ENCODE data around the gene RRP1B. TPM values are rescaled to one million over a fixed set of nuclear protein-coding genes. Genes with fewer than 3 reads are reported as not detected.

The RRP1B gene
- total RNA-seq, 1 donor from 2014 or later, result 47.4 TPM

DNA sequence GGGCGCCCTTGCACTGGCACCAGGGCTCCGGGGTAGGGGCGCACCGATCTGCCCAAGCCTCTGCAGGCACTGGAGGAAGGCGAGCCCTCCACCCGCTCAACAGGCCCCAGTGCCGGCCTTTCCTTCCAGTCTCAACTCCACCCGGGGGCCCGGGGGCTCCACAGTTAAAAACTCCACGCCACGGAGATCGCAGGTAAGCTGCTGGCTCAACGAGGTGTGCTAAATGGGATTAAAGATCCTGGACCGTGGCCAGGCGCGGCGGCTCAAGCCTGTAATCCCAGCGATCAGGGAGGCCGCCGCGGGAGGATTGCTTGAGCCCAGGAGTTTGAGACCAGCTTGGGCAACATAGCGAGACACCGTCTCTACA lies 608 bp upstream of the RRP1B start:
- Histone ChIP-seq H3K4me3 (ENCODE audit: low read depth, low read length) (no peak overlapping the region), H3K36me3 (ENCODE audit: control insufficient read depth, insufficient read depth, low read length) (no peaks in the 10 kb centered on the region), H3K27me3 (ENCODE audit: control insufficient read depth, insufficient read depth, low read length) (no peaks in the 10 kb centered on the region)
- DNase-seq (ENCODE audit: low read depth), result no peak
- TF ChIP-seq, protein P1, sequence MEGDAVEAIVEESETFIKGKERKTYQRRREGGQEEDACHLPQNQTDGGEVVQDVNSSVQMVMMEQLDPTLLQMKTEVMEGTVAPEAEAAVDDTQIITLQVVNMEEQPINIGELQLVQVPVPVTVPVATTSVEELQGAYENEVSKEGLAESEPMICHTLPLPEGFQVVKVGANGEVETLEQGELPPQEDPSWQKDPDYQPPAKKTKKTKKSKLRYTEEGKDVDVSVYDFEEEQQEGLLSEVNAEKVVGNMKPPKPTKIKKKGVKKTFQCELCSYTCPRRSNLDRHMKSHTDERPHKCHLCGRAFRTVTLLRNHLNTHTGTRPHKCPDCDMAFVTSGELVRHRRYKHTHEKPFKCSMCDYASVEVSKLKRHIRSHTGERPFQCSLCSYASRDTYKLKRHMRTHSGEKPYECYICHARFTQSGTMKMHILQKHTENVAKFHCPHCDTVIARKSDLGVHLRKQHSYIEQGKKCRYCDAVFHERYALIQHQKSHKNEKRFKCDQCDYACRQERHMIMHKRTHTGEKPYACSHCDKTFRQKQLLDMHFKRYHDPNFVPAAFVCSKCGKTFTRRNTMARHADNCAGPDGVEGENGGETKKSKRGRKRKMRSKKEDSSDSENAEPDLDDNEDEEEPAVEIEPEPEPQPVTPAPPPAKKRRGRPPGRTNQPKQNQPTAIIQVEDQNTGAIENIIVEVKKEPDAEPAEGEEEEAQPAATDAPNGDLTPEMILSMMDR (IDR thresholded peaks at IDR 0.05; ENCODE audit: insufficient read depth, low read length, poor library complexity, severe bottlenecking), result no peak

DNA sequence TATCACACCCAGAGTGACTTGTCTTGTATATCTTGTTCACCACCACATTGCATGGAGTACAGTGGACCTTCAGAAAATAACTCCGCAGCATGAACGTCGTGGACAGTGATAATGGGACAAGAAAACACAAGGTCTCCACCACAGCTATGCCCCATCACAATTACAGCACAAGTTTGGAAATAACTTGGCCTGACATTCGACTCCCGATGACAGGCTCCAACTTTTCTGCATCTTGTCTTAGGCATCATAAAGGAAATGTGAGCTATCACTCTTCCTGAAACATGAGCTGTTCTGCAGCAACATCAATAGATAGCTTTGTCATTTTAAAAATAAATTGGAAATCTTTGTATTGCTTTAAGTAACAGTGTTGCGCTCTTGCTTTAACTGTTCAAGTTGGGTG lies 2.9 kb downstream of the RRP1B start:
- Histone ChIP-seq H3K36me3 (ENCODE audit: control insufficient read depth, insufficient read depth, low read length) (peaks cover 1% of the 10 kb centered on the region), H3K27me3 (ENCODE audit: control insufficient read depth, insufficient read depth, low read length) (no peaks in the 10 kb centered on the region), H3K4me3 (ENCODE audit: low read depth, low read length) (no peak overlapping the region)
- TF ChIP-seq, protein P1 (IDR thresholded peaks at IDR 0.05; ENCODE audit: insufficient read depth, low read length, poor library complexity, severe bottlenecking), result no peak
- DNase-seq (ENCODE audit: low read depth), result no peak

DNA sequence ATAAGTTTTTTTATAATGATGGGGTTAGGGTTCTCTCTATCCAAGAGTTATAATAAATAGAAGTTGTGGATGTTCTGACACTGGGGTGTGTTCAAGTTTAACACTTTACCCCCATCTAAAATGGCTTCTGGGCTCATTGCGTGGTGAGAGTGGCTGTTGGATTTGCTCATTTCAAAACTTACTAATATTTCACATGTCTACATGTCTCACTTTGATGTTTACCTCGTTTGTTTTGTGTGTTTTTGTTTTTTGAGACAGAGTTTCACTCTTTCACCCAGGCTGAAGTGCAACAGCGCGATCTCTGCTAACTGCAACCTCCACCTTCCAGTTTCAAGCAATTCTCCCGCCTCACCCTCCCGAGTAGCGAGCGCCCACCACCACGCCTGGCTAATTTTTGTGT lies 3.7 kb downstream of the RRP1B start:
- TF ChIP-seq, protein P1 (IDR thresholded peaks at IDR 0.05; ENCODE audit: insufficient read depth, low read length, poor library complexity, severe bottlenecking), result no peak
- DNase-seq (ENCODE audit: low read depth), result no peak
- Histone ChIP-seq H3K4me3 (ENCODE audit: low read depth, low read length) (no peak overlapping the region), H3K27me3 (ENCODE audit: control insufficient read depth, insufficient read depth, low read length) (no peaks in the 10 kb centered on the region), H3K36me3 (ENCODE audit: control insufficient read depth, insufficient read depth, low read length) (peaks cover 1% of the 10 kb centered on the region)

DNA sequence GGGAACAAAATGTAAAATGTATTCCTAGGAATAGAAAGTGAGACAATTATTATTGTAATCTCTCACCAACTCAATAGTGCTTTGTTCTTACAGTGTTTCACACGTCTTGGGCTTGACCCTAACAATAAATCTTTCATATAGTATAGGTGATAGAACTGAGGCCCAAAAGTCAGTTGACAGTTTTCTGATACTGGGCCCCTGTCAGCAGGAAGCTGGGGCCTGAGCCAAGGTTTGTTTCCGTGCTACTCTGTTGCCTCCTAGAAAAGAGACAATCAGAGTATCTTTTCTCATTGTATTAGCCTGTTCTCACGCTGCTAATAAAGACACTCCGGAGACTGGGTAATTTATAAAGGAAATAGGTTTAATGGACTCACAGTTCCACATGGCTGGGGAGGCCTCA lies 5.0 kb downstream of the RRP1B start:
- TF ChIP-seq, protein P1 (IDR thresholded peaks at IDR 0.05; ENCODE audit: insufficient read depth, low read length, poor library complexity, severe bottlenecking), result no peak
- DNase-seq (ENCODE audit: low read depth), result no peak
- H3K36me3 ChIP-seq (ENCODE audit: control insufficient read depth, insufficient read depth, low read length), result peaks cover 1% of the 10 kb centered on the region
- H3K4me3 ChIP-seq (ENCODE audit: low read depth, low read length), result no peak overlapping the region
- H3K27me3 ChIP-seq (ENCODE audit: control insufficient read depth, insufficient read depth, low read length), result no peaks in the 10 kb centered on the region

DNA sequence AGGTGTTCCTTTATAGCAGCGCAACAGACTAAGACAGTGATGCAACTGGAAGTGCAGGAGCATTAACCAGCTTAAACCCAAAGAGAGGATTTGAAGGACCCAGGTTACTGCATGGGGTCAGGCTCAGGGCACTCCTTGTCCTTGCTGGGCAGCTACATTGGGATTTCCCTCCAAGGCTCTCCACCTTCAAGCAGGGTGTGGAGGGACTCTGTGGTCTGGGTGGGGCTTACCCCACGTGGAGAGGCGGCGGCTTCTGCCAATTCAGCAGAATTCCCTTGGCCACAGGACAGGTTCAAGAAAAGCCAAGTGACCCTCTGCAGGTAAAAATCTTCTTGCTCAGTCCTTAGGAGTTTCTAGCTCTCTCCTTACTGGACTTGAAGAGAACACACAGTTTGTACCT lies 6.5 kb downstream of the RRP1B start:
- H3K36me3 ChIP-seq (ENCODE audit: control insufficient read depth, insufficient read depth, low read length), result peaks cover 1% of the 10 kb centered on the region
- H3K4me3 ChIP-seq (ENCODE audit: low read depth, low read length), result no peak overlapping the region
- DNase-seq (ENCODE audit: low read depth), result no peak
- TF ChIP-seq, protein P1 (IDR thresholded peaks at IDR 0.05; ENCODE audit: insufficient read depth, low read length, poor library complexity, severe bottlenecking), result no peak
- no peaks in the 10 kb centered on the region for H3K27me3 ChIP-seq (ENCODE audit: control insufficient read depth, insufficient read depth, low read length)

DNA sequence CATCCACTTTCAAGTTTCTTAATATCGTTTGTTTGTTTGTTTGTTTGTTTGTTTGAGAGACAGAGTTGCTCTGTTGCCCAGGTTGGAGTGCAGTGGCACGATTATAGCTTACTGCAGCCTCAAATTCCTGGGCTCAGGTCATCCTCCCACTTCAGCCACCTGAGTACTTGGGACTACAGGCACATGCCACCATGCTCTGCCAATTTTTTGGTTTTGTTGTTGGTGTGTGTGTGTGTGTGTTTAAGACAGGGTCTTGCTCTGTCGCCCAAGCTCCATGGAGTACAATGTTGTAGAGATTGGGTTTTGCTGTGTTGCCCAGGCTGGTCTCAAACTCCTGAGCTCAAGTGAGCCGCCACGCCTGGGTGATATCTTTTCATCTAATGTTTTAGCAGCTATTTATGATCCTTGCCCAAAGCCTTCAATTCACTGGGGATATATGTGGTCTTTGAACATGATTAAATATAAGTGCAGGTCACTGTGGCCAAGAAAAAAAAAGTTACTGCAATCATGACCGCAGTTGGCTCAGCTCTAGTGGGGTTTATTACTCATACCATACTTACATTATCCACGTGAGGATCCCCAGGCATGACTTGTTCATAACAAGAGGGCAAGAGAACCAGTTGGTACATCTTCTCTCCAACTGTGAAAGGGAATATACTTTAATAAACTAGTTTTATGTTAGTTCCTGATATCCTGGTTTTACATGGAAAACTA lies 8.0 kb downstream of the RRP1B start:
- H3K4me3 ChIP-seq (ENCODE audit: low read depth, low read length), result no peak overlapping the region
- no peak for DNase-seq (ENCODE audit: low read depth)
- no peaks in the 10 kb centered on the region for H3K27me3 ChIP-seq (ENCODE audit: control insufficient read depth, insufficient read depth, low read length)
- TF ChIP-seq, protein P1 (IDR thresholded peaks at IDR 0.05; ENCODE audit: insufficient read depth, low read length, poor library complexity, severe bottlenecking), result no peak
- H3K36me3 ChIP-seq (ENCODE audit: control insufficient read depth, insufficient read depth, low read length), result peaks cover 3% of the 10 kb centered on the region
